A204.1 (cell line): ENCODE data around the gene HEMGN.

Source experiments
- FAIRE-seq: peaks from 2 replicates; lab custom pipeline; 2012; peaks lifted over from hg19 to GRCh38; lab: Jason Lieb, UNC

HEMGN gene

GRCh38 chr9:97928986-97929604 is 8.9 kb downstream of the HEMGN start:
- peak; percentile 14 for FAIRE-seq

- no peak for FAIRE-seq
These were observed 12.3 kb downstream of the HEMGN start for GRCh38 chr9:97925497-97926334.

- no peak for FAIRE-seq
These were observed 13.6 kb downstream of the HEMGN start for GRCh38 chr9:97924386-97924785.

GRCh38 chr9:97923529-97924108 is 14.4 kb downstream of the HEMGN start:
- peak; percentile 74 for FAIRE-seq

- no peak for FAIRE-seq
These were observed 15.8 kb downstream of the HEMGN start, which contains the start of gene TRMO for GRCh38 chr9:97921959-97922724. TRMO (minus strand) TSS chr9:97922500; CDS start chr9:97922493, 7 bp downstream.

- no peak for FAIRE-seq
These were observed 18.7 kb downstream of the HEMGN start for GRCh38 chr9:97919217-97919813.

GRCh38 chr9:97918611-97919010 is 19.4 kb downstream of the HEMGN start:
- FAIRE-seq, result no peak

- FAIRE-seq, result no peak
These were observed 26.0 kb downstream of the HEMGN start for GRCh38 chr9:97911970-97912369.

GRCh38 chr9:97911528-97911927 is 26.4 kb downstream of the HEMGN start:
- no peak for FAIRE-seq

GRCh38 chr9:97910357-97910756 is 27.6 kb downstream of the HEMGN start:
- no peak for FAIRE-seq

- no peak for FAIRE-seq
These were observed 29.3 kb downstream of the HEMGN start for GRCh38 chr9:97908705-97909104.

- no peak for FAIRE-seq
These were observed 30.3 kb downstream of the HEMGN start for GRCh38 chr9:97907632-97908031.

- FAIRE-seq, result no peak
These were observed 30.9 kb downstream of the HEMGN start for GRCh38 chr9:97907046-97907445.

- no peak for FAIRE-seq
These were observed 31.6 kb downstream of the HEMGN start for GRCh38 chr9:97906236-97906831.

GRCh38 chr9:97905228-97905627 is 32.7 kb downstream of the HEMGN start:
- FAIRE-seq, result no peak

- FAIRE-seq, result no peak
These were observed 33.2 kb downstream of the HEMGN start for GRCh38 chr9:97904725-97905124.

GRCh38 chr9:97903177-97903576 is 34.8 kb downstream of the HEMGN start:
- no peak for FAIRE-seq

GRCh38 chr9:97900738-97901565 is 37.0 kb downstream of the HEMGN start:
- no peak for FAIRE-seq

- no peak for FAIRE-seq
These were observed 37.8 kb downstream of the HEMGN start for GRCh38 chr9:97900103-97900737.

- FAIRE-seq, result no peak
These were observed 42.2 kb downstream of the HEMGN start for GRCh38 chr9:97895695-97896332.
